Naive thymus-derived CD8-positive, alpha-beta T cell (primary cell): ENCODE data around the gene ATP10B. TPM values are rescaled to one million over a fixed set of nuclear protein-coding genes. Genes with fewer than 3 reads are reported as not detected.

Source experiments
- ATAC-seq, 2 donors: fragments of 150-1000 bp; cut with Tn5 transposase in 1 of 2; sonication (Bioruptor Pico), chemical (Tn5 transposase) in 1 of 2; 1 replicate in 1 of 2; 2 replicates in 1 of 2; pipeline ENCODE4 v1.10.0; 2021; ENCODE audit warnings: mild to moderate bottlenecking in 2 of 2, moderate library complexity in 2 of 2
- POLR2A ChIA-PET: fragments of 350-600 bp; sonication (Branson Sonifier 250); formaldehyde crosslinking; loops from one replicate; lab custom pipeline; 2021; ENCODE audit warnings: antibody characterized with exemption; lab: Charles Lee
- DNase-seq, 10 donors: peaks; one replicate each; pipeline versions ENCODE4 v3.0.0 to v3.0.0-alpha.2; 2020 to 2022
- H3K27ac Mint-ChIP-seq, 10 donors: one replicate each; pipeline ENCODE4 v1.8.0; 2020 to 2022; ENCODE audit warnings: mild to moderate bottlenecking in 10 of 10, mixed read lengths in 10 of 10, moderate library complexity in 4 of 10, inconsistent platforms in 1 of 10
- H3K27me3 Mint-ChIP-seq, 5 donors: one replicate each; pipeline ENCODE4 v1.8.0; 2021 to 2022; ENCODE audit warnings: mixed read lengths in 5 of 5
- H3K36me3 Mint-ChIP-seq, 3 donors: one replicate each; pipeline ENCODE4 v1.8.0; 2020 to 2022; ENCODE audit warnings: mixed read lengths in 3 of 3, mild to moderate bottlenecking in 2 of 3, inconsistent platforms in 1 of 3
- H3K4me1 Mint-ChIP-seq, 4 donors: one replicate each; pipeline ENCODE4 v1.8.0; 2021 to 2022; ENCODE audit warnings: mixed read lengths in 4 of 4
- H3K4me3 Mint-ChIP-seq, 10 donors: one replicate each; pipeline ENCODE4 v1.8.0; 2020 to 2022; ENCODE audit warnings: mild to moderate bottlenecking in 10 of 10, mixed read lengths in 10 of 10, moderate library complexity in 6 of 10, inconsistent platforms in 1 of 10
- H3K9me3 Mint-ChIP-seq, 9 donors: one replicate each; pipeline ENCODE4 v1.8.0; 2020 to 2022; ENCODE audit warnings: mixed read lengths in 9 of 9, mild to moderate bottlenecking in 3 of 9, inconsistent platforms in 1 of 9, moderate library complexity in 1 of 9
- polyA plus RNA-seq, 3 donors: library from polyadenylated mRNA; unstranded; fragments of 300-500 nt; fragmentation: Illumina TruSeq; gene quantifications; one replicate each; pipeline ENCODE4 v1.2.3, GENCODE V29; 2021
- total RNA-seq, 8 experiments: library from RNA in 2 of 8; stranded (reverse) in 2 of 8; gene quantifications; one replicate each; pipeline ENCODE4 v1.2.3 and lab custom pipeline; 2021 to 2026

ATP10B gene
- total and polyA plus RNA-seq, 5 experiments from 2014 or later, result not detected

DNA sequence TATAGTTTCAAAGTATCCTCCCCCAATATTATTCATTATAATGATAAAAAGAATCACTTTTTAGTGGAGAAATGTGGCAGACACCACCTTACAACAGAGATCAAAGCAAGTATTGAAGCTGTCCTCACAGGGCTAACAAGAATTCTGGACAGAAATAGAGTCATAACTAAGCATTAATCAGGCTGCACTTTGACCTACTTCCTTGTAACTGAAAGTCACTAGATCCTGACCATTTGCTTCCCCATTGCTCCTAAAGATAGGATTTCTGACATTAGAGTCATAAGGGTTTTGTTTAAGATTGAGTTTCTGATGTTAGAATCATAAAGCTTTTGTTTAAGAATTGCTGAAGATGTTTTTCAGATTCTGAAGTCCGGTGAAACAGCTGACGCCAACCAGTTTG, 159.7 kb downstream of the ATP10B start:
- ATAC-seq (no peak), DNase-seq (no peak)
- Mint-ChIP-seq H3K9me3 (peaks cover 0 to 4% (median 0%) of the 10 kb centered on the region in 9 donors), H3K27ac (no peak overlapping the region), H3K4me3 (no peak overlapping the region), H3K36me3 (no peaks in the 10 kb centered on the region), H3K27me3 (peaks cover 0 to 7% (median 4%) of the 10 kb centered on the region in 5 donors), H3K4me1 (peaks cover 0 to 3% (median 0%) of the 10 kb centered on the region in 4 donors)
- POLR2A ChIA-PET, result no interaction called here

DNA sequence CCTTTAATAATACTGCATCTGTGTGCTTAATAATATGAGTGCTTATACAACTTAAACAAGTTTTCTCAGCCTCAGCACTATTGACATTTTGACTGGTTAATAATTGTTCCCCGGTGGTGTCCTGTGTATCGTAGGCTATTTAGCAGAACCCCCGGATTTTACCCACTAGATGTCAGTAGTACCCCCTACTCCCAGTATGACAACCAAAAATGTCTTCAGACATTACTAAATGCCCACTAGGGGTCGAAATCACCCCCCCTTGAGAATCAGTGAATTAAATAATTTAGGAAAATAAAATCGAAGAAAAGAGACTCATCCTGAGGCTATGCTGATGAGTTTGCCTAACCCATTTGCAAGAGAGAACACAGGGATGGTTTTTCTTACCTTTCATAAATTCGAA, 166.3 kb downstream of the ATP10B start:
- H3K27ac Mint-ChIP-seq, result no peak overlapping the region

DNA sequence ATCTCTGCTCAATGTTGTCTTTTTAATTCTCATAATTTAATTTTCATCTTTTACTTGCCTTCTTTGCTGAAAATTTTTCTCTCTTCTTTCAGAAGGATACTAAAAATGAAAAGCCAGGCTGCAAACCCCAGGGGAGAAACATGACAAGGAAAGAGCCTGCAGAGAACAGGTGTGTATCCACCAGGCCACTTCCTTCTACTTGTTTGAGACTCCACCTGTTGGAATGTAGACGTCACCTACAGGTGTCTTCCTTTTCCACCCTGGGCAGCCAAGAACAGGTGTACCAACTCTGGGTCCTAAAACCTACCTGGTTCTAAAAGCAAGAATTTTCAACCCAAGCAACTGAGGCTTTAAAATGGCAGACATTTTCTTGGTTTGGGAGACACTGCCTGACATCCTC, 166.8 kb downstream of the ATP10B start:
- ATAC-seq (no peak), DNase-seq (no peak)
- H3K27ac Mint-ChIP-seq, result no peak overlapping the region
- POLR2A ChIA-PET, result no interaction called here
- no peaks in the 10 kb centered on the region for H3K36me3 Mint-ChIP-seq
- peaks cover 0 to 4% (median 0%) of the 10 kb centered on the region in 9 donors for H3K9me3 Mint-ChIP-seq
- H3K27me3 Mint-ChIP-seq, result peaks cover 0 to 12% (median 7%) of the 10 kb centered on the region in 5 donors
- no peaks in the 10 kb centered on the region for H3K4me1 Mint-ChIP-seq
- H3K4me3 Mint-ChIP-seq, result no peak overlapping the region

More for the DNA sequence above, 166.3 kb downstream of the ATP10B start:
- no peaks in the 10 kb centered on the region for H3K36me3 Mint-ChIP-seq
- H3K4me3 Mint-ChIP-seq, result no peak overlapping the region
- H3K9me3 Mint-ChIP-seq, result peaks cover 0 to 4% (median 0%) of the 10 kb centered on the region in 9 donors
- POLR2A ChIA-PET, result no interaction called here
- ATAC-seq, result no peak
- H3K27me3 Mint-ChIP-seq, result peaks cover 0 to 12% (median 7%) of the 10 kb centered on the region in 5 donors
- no peaks in the 10 kb centered on the region for H3K4me1 Mint-ChIP-seq
- no peak for DNase-seq

DNA sequence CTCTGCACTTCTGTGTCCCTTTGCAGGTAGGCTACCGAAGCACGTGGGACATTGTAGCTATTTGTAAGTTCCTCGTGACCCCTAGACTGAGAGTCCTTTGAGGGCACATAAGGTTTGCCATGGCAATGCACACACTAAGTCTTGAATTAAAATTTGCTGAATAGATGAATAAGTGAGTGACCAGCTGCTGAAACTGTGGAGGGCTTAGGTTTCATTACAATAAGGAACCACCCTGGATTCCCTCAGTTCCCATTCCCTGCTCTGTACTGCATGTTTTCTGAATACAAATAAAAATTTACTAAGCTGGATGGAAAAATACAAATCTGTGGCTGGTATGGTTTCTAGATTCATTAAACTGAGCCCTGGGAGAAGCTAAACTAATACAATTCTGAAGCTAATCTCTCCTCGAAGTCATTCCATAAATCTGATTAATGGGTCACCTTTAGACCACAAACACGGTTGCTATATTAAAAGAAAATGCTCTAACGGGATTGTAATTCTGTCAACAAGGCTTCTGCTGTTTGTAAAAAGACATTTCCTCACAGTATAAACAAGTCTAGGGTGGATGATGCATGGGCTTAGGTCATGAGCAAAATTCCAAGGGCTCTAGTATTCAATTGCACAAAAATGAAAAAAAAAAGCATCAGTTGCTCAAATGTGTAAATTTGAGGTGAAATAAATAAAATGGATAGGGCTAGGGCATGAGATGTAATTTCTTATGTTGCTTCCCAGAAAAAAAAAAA, 172.3 kb downstream of the ATP10B start:
- Mint-ChIP-seq H3K4me1 (no peaks in the 10 kb centered on the region), H3K36me3 (no peaks in the 10 kb centered on the region), H3K27ac (no peak overlapping the region), H3K4me3 (no peak overlapping the region), H3K9me3 (no peaks in the 10 kb centered on the region), H3K27me3 (peaks cover 0 to 9% (median 2%) of the 10 kb centered on the region in 5 donors)
- POLR2A ChIA-PET, result no interaction called here
- ATAC-seq (no peak), DNase-seq (no peak)

DNA sequence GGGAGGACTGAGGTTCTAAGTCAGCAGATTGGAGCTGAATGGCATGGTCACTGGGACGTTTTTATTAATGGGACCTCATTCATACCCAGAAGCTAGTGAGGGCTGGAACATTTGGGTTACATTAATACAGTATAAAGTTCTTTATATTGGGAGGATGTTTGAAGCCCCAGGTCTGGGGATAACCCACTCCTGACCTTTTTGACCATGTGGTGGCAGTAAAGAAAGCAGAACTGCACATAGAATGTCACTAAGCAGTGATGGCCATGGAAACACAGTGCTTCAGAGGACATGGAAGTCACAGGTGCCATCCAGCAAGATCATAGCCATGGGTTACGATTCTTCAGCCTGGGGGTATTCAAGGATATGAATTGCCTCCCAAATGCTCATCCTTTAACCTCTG, 176.0 kb downstream of the ATP10B start:
- Mint-ChIP-seq H3K9me3 (no peaks in the 10 kb centered on the region), H3K36me3 (no peaks in the 10 kb centered on the region), H3K4me3 (no peak overlapping the region), H3K27ac (no peak overlapping the region), H3K4me1 (no peaks in the 10 kb centered on the region), H3K27me3 (peaks cover 0 to 9% (median 2%) of the 10 kb centered on the region in 5 donors)
- POLR2A ChIA-PET, result no interaction called here
- ATAC-seq, result no peak
- no peak for DNase-seq

DNA sequence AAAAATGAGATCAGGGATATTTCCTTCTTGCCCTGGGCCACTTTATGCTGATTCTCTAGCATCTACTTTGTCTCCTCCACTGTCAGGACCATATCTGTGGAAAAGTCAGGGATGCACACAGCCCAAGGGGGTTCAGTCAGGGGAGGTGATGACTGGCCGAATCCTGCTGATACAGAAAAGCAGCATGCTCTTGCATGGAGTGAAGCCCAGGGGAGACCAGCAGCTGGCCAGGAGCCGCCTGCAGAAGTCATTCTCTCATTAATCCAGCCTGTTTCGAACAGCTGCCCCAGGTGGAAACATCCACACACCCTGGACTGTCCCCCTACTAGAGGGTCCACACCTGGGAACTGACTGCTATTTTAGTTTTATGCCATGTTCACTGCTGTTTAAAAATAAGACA, 177.1 kb downstream of the ATP10B start:
- POLR2A ChIA-PET, result no interaction called here
- Mint-ChIP-seq H3K9me3 (no peaks in the 10 kb centered on the region), H3K27ac (no peak overlapping the region), H3K27me3 (peaks cover 0 to 9% (median 2%) of the 10 kb centered on the region in 5 donors), H3K4me3 (no peak overlapping the region), H3K4me1 (no peaks in the 10 kb centered on the region), H3K36me3 (no peaks in the 10 kb centered on the region)
- DNase-seq, result no peak
- no peak for ATAC-seq

DNA sequence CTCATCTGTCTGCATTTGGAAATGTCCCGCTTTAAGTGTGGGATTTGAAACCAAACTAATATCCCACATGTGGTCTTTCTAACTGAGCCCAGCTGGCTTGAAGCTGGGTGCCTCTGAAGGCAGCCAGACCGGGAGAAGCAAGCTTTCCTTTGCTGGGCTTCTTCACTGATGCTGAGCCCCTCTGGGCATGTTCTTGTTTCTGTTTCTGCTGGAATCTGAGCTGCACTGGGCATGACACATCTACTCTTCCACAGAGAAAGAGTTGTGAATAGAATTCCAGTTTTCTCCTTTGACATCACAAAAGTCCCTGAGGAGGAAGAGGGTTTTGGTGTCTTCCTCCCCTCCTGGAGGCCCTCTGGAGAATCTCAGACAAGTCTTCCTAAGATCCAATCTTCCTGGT, 179.5 kb downstream of the ATP10B start:
- no peak overlapping the region for H3K4me3 Mint-ChIP-seq
- no peaks in the 10 kb centered on the region for H3K9me3 Mint-ChIP-seq
- peaks cover 0 to 11% (median 2%) of the 10 kb centered on the region in 5 donors for H3K27me3 Mint-ChIP-seq
- no peaks in the 10 kb centered on the region for H3K36me3 Mint-ChIP-seq
- H3K27ac Mint-ChIP-seq, result no peak overlapping the region
- no peak for ATAC-seq
- DNase-seq, result no peak
- POLR2A ChIA-PET, result no interaction called here
- H3K4me1 Mint-ChIP-seq, result no peaks in the 10 kb centered on the region

DNA sequence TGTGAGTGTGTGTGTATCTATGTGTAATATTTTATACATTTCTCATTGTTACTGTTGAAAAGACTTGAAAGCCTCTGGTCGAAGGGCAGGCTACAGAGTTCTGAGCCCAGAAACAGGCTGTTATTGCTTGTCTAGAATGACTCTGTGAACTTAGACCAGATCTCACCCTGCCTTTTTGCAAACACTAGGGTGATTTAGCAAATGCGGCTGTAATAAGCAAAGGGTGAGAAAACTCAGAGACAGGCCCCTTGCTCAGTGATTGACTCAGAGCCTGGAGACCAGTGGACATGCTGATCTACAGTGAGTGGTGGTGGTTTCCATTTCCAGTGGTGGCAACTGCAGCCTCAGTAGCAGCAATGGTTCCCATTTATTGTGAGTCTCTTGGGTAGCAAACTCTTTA, 183.7 kb downstream of the ATP10B start:
- Mint-ChIP-seq H3K27ac (no peak overlapping the region), H3K4me3 (no peak overlapping the region), H3K36me3 (no peaks in the 10 kb centered on the region), H3K9me3 (no peaks in the 10 kb centered on the region), H3K27me3 (peaks cover 0 to 3% (median 2%) of the 10 kb centered on the region in 5 donors), H3K4me1 (no peaks in the 10 kb centered on the region)
- no peak for DNase-seq
- ATAC-seq, result no peak
- POLR2A ChIA-PET, result no interaction called here

DNA sequence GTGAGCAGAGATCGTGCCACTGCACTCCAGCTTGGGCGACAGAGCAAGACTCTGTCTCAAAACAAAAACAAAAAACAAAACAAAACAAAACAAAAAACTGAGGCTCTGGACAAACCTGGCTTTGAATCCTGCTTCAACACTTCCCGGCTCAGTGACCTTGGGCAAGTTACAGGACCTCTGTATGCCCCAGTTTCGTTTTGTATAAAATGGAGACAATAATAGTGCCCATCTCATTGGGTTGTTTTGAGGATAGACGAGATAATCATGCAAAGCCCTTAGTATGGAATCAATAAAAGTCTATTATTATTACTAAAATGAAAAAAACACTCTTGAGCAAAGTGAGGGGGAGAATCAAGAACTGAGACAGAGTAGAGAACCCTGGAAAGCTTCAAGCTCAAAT, 184.9 kb downstream of the ATP10B start:
- ATAC-seq (no peak), DNase-seq (no peak)
- Mint-ChIP-seq H3K27ac (no peak overlapping the region), H3K27me3 (peaks cover 0 to 3% (median 2%) of the 10 kb centered on the region in 5 donors), H3K4me3 (no peak overlapping the region), H3K36me3 (no peaks in the 10 kb centered on the region), H3K4me1 (no peaks in the 10 kb centered on the region), H3K9me3 (no peaks in the 10 kb centered on the region)
- POLR2A ChIA-PET, result no interaction called here

DNA sequence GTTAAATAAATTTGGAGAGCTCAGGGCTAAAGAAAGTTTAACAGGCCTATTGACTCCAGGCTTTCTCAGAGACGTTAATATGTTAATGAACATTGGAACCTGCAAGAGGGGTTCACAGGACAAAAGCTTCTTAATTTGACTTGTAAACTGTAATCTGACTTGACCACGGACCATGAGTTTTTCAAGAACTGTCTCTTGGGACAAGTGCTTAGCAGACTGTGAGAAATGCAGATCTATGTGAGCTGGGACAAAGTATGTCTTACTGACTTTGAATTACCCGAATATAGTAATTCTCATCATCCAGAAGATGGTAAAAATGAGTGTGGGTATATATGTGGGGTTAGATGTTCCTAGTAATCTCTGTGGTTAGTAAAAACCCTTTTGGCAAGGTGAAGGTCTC, 186.6 kb downstream of the ATP10B start:
- ATAC-seq (no peak), DNase-seq (no peak)
- H3K4me1 Mint-ChIP-seq, result no peaks in the 10 kb centered on the region
- POLR2A ChIA-PET, result no interaction called here
- peaks cover 0 to 3% (median 0%) of the 10 kb centered on the region in 9 donors for H3K9me3 Mint-ChIP-seq
- no peak overlapping the region for H3K27ac Mint-ChIP-seq
- no peak overlapping the region for H3K4me3 Mint-ChIP-seq
- peaks cover 0 to 3% (median 1%) of the 10 kb centered on the region in 5 donors for H3K27me3 Mint-ChIP-seq
- no peaks in the 10 kb centered on the region for H3K36me3 Mint-ChIP-seq

DNA sequence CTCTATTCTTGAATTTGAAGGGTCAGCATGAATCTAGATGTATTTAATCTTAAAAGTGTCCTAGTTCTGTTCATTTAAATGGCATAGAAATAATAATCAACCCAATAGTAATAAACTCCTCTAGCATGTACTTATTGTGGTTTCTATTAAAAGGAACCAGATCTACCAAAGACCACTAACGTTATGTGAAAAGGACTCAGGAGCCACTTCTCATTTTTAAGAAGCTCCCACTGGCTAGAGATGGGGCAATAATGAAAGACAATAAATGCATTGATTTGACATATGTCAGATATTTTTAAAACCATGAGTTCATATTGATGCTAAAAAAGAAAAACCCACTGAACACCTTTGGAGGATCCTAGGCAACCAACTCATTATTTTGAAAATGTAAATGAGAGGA, 191.9 kb downstream of the ATP10B start:
- POLR2A ChIA-PET, result no interaction called here
- ATAC-seq, result no peak
- Mint-ChIP-seq H3K4me1 (no peaks in the 10 kb centered on the region), H3K27me3 (peaks cover 6 to 15% (median 11%) of the 10 kb centered on the region in 5 donors), H3K27ac (no peak overlapping the region), H3K4me3 (no peak overlapping the region), H3K9me3 (peaks cover 0 to 3% (median 0%) of the 10 kb centered on the region in 9 donors), H3K36me3 (peaks cover 0 to 5% (median 0%) of the 10 kb centered on the region in 3 donors)
- no peak for DNase-seq

DNA sequence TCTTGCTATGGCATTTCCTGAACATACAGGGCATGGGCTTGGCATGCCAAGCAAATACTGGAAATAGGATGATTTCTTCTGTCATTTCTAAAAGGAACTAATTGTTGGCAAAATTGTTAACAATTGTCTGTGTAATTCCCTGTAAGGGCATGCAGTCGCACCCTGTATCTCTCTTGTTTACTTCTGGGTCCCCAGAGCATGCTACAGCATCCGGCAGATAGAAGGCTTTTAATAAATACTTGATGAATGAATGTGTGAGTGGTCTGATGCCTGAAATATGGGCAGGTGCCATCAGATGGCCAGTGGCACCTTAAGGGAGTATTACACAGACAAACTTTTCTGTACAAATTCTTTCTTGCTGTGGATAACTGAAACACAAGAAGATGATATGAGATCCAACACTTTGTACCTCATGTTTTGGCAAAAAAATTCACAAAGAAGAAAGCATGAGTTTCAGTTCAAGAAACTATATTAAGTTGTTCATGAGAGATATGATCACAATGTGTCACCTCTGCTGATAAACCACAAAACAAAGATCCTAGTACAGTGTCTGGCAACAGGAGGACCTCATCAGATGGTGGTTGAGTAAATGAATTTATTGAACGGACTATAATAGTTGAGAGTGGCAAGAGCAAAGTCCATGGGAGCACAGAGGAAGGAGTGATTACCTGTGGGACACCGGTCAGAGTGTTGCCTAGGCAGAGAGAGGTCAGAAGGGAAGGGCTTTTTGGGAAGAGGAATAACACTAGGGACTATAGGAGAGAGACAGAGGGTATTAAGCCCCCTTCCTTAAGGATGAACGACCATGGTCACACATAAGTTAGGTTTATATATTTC, 194.2 kb downstream of the ATP10B start:
- H3K27me3 Mint-ChIP-seq, result peaks cover 6 to 15% (median 11%) of the 10 kb centered on the region in 5 donors
- no peak overlapping the region for H3K27ac Mint-ChIP-seq
- H3K4me1 Mint-ChIP-seq, result no peaks in the 10 kb centered on the region
- ATAC-seq, result no peak
- peaks cover 0 to 3% (median 0%) of the 10 kb centered on the region in 9 donors for H3K9me3 Mint-ChIP-seq
- no peak for DNase-seq
- H3K36me3 Mint-ChIP-seq, result peaks cover 0 to 5% (median 0%) of the 10 kb centered on the region in 3 donors
- H3K4me3 Mint-ChIP-seq, result no peak overlapping the region
- POLR2A ChIA-PET, result no interaction called here

DNA sequence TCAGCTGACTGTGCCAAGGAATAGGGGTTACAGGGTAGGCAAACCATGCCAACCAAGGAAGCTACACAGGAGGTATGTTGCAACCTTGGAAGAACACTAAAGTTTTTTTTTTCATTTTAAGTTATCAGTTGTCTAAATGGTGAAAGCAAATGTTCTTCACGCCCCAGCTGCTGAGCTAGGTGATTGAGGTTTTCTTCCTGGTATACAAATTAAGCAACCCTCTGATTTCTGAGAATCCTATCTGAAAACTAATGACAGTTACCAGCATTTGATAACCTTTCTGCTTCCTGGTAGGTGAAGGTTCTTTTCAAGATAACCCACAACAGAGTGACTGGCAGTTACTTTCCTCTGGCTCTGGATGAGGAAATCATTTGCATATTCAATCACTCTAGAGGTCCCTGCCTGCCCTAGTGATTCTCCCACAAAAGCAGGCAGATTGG, 194.9 kb downstream of the ATP10B start:
- Mint-ChIP-seq H3K36me3 (peaks cover 0 to 5% (median 0%) of the 10 kb centered on the region in 3 donors), H3K27ac (no peak overlapping the region), H3K27me3 (peaks cover 6 to 15% (median 11%) of the 10 kb centered on the region in 5 donors), H3K9me3 (peaks cover 0 to 3% (median 0%) of the 10 kb centered on the region in 9 donors), H3K4me1 (no peaks in the 10 kb centered on the region), H3K4me3 (no peak overlapping the region)
- no peak for DNase-seq
- no peak for ATAC-seq
- POLR2A ChIA-PET, result no interaction called here
